CD4-positive, CD25-positive, alpha-beta regulatory T cell (primary cell): ENCODE data around the gene DLG1. TPM values are rescaled to one million over a fixed set of nuclear protein-coding genes. Genes with fewer than 3 reads are reported as not detected.

Experiments
- ATAC-seq, 2 donors: fragments of 150-1000 bp; cut with Tn5 transposase; one replicate each; pipeline ENCODE4 v1.10.0; 2021; ENCODE audit warnings: low read depth in 2 of 2, moderate number of reproducible peaks in 2 of 2, moderate library complexity in 1 of 2
- DNase-seq, 3 donors: peaks; one replicate each; pipeline versions ENCODE4 v3.0.0 to v3.0.0-alpha.2; 2012 to 2022; ENCODE audit warnings: mixed read lengths in 1 of 3
- H3K27ac ChIP-seq: one replicate; pipeline ENCODE4 v1.7.0; 2013; ENCODE audit warnings: mild to moderate bottlenecking, low read length; ENCODE audit not compliant: insufficient read depth, poor library complexity, severe bottlenecking
- H3K27me3 ChIP-seq: one replicate; pipeline ENCODE4 v1.7.0; 2013; ENCODE audit warnings: low read length; ENCODE audit not compliant: control insufficient read depth, insufficient read depth
- H3K36me3 ChIP-seq: one replicate; pipeline ENCODE4 v1.7.0; 2013; ENCODE audit warnings: mild to moderate bottlenecking, low read length, moderate library complexity; ENCODE audit not compliant: control insufficient read depth, insufficient read depth
- H3K4me1 ChIP-seq: 2 replicates; pipeline ENCODE4 v1.7.0; 2013; ENCODE audit warnings: mild to moderate bottlenecking, low read length; ENCODE audit not compliant: insufficient read depth, control insufficient read depth, poor library complexity, severe bottlenecking
- H3K4me3 ChIP-seq: one replicate; pipeline ENCODE4 v1.7.0; 2013; ENCODE audit warnings: low read depth, mild to moderate bottlenecking, low read length, moderate library complexity
- H3K9me3 ChIP-seq, 2 experiments: 1 replicate in 1 of 2; 2 replicates in 1 of 2; pipeline ENCODE4 v1.7.0; 2013; ENCODE audit warnings: low read length in 2 of 2, mild to moderate bottlenecking in 1 of 2, moderate library complexity in 1 of 2; ENCODE audit not compliant: control insufficient read depth in 2 of 2
- H3K27ac Mint-ChIP-seq, 3 donors: one replicate each; pipeline ENCODE4 v1.8.0; 2020 to 2022; ENCODE audit warnings: mild to moderate bottlenecking in 3 of 3, mixed read lengths in 3 of 3, moderate library complexity in 2 of 3
- H3K27me3 Mint-ChIP-seq: one replicate; pipeline ENCODE4 v1.8.0; 2022; ENCODE audit warnings: mild to moderate bottlenecking, mixed read lengths
- H3K36me3 Mint-ChIP-seq: one replicate; pipeline ENCODE4 v1.8.0; 2020; ENCODE audit warnings: mixed read lengths
- H3K4me1 Mint-ChIP-seq, 4 donors: one replicate each; pipeline ENCODE4 v1.8.0; 2020 to 2022; ENCODE audit warnings: mixed read lengths in 4 of 4, mild to moderate bottlenecking in 1 of 4
- H3K4me3 Mint-ChIP-seq, 4 donors: one replicate each; pipeline ENCODE4 v1.8.0; 2020 to 2022; ENCODE audit warnings: mild to moderate bottlenecking in 4 of 4, mixed read lengths in 4 of 4, moderate library complexity in 3 of 4
- H3K9me3 Mint-ChIP-seq, 7 donors: one replicate each; pipeline ENCODE4 v1.8.0; 2020 to 2022; ENCODE audit warnings: mixed read lengths in 7 of 7, mild to moderate bottlenecking in 3 of 7, moderate library complexity in 2 of 7
- polyA plus RNA-seq, 4 donors: library from polyadenylated mRNA; unstranded; fragments of 300-500 nt; fragmentation: Illumina TruSeq; gene quantifications; one replicate each; pipeline ENCODE4 v1.2.3, GENCODE V29; 2021
- total RNA-seq: library from RNA; stranded (reverse); gene quantifications from one replicate; pipeline ENCODE4 v1.2.3, GENCODE V29; 2022

Gene DLG1
- total and polyA plus RNA-seq, 5 donors from 2014 or later, result 25.2 to 106 (median 30.5) TPM

- no peak for DNase-seq
- Mint-ChIP-seq H3K9me3 (no peaks in the 10 kb centered on the region), H3K36me3 (peaks cover 3% of the 10 kb centered on the region), H3K27me3 (no peaks in the 10 kb centered on the region), H3K4me3 (no peak overlapping the region), H3K27ac (peak overlapping the region in 1 of 3 donors; percentile 3), H3K4me1 (peaks cover 32 to 58% (median 48%) of the 10 kb centered on the region in 4 donors)
- Histone ChIP-seq H3K9me3 (no peaks in the 10 kb centered on the region), H3K36me3 (peaks cover 7% of the 10 kb centered on the region), H3K4me3 (no peak overlapping the region), H3K4me1 (no peaks in the 10 kb centered on the region), H3K27me3 (no peaks in the 10 kb centered on the region), H3K27ac (no peak overlapping the region)
- ATAC-seq, result no peak
Observed at GRCh38 chr3:197266331-197266730, 32.1 kb downstream of the DLG1 start.

GRCh38 chr3:197262709-197263108 lies 35.7 kb downstream of the DLG1 start:
- Mint-ChIP-seq H3K27me3 (no peaks in the 10 kb centered on the region), H3K27ac (peak overlapping the region in 1 of 3 donors; percentile 22), H3K36me3 (peaks cover 3% of the 10 kb centered on the region), H3K4me1 (peaks cover 40 to 67% (median 50%) of the 10 kb centered on the region in 4 donors), H3K4me3 (no peak overlapping the region), H3K9me3 (no peaks in the 10 kb centered on the region)
- H3K27me3 ChIP-seq, result no peaks in the 10 kb centered on the region
- H3K9me3 ChIP-seq, result no peaks in the 10 kb centered on the region
- H3K36me3 ChIP-seq, result peaks cover 3% of the 10 kb centered on the region
- ATAC-seq (no peak), DNase-seq (no peak)
- peaks cover 5% of the 10 kb centered on the region for H3K4me1 ChIP-seq
- no peak overlapping the region for H3K4me3 ChIP-seq
- no peak overlapping the region for H3K27ac ChIP-seq

- ATAC-seq, result no peak
- Histone ChIP-seq H3K27ac (no peak overlapping the region), H3K4me3 (no peak overlapping the region), H3K36me3 (peaks cover 3% of the 10 kb centered on the region), H3K4me1 (peaks cover 5% of the 10 kb centered on the region), H3K27me3 (no peaks in the 10 kb centered on the region), H3K9me3 (no peaks in the 10 kb centered on the region)
- no peak for DNase-seq
- Mint-ChIP-seq H3K27ac (peak overlapping the region in 1 of 3 donors; percentile 38), H3K9me3 (no peaks in the 10 kb centered on the region), H3K27me3 (no peaks in the 10 kb centered on the region), H3K4me3 (peak overlapping the region in 1 of 4 donors; percentile 26), H3K4me1 (peaks cover 36 to 62% (median 50%) of the 10 kb centered on the region in 4 donors), H3K36me3 (peaks cover 3% of the 10 kb centered on the region)
Observed at GRCh38 chr3:197261164-197261509, 37.3 kb downstream of the DLG1 start.

GRCh38 chr3:197260491-197261163 lies 37.8 kb downstream of the DLG1 start:
- Histone ChIP-seq H3K4me1 (peaks cover 5% of the 10 kb centered on the region), H3K9me3 (no peaks in the 10 kb centered on the region), H3K36me3 (peaks cover 3% of the 10 kb centered on the region), H3K27ac (no peak overlapping the region), H3K4me3 (no peak overlapping the region), H3K27me3 (no peaks in the 10 kb centered on the region)
- H3K27me3 Mint-ChIP-seq, result no peaks in the 10 kb centered on the region
- H3K27ac Mint-ChIP-seq, result peak overlapping the region in 1 of 3 donors; percentile 38
- peak overlapping the region in 1 of 4 donors; percentile 26 for H3K4me3 Mint-ChIP-seq
- no peaks in the 10 kb centered on the region for H3K9me3 Mint-ChIP-seq
- ATAC-seq, result no peak
- no peak for DNase-seq
- peaks cover 34 to 63% (median 47%) of the 10 kb centered on the region in 4 donors for H3K4me1 Mint-ChIP-seq
- H3K36me3 Mint-ChIP-seq, result peaks cover 6% of the 10 kb centered on the region

- Histone ChIP-seq H3K4me3 (no peak overlapping the region), H3K4me1 (peaks cover 7% of the 10 kb centered on the region), H3K27ac (no peak overlapping the region), H3K36me3 (peaks cover 3% of the 10 kb centered on the region), H3K9me3 (no peaks in the 10 kb centered on the region), H3K27me3 (no peaks in the 10 kb centered on the region)
- ATAC-seq (no peak), DNase-seq (no peak)
- Mint-ChIP-seq H3K4me1 (peaks cover 38 to 66% (median 48%) of the 10 kb centered on the region in 4 donors), H3K9me3 (no peaks in the 10 kb centered on the region), H3K27ac (no peak overlapping the region), H3K27me3 (no peaks in the 10 kb centered on the region), H3K4me3 (no peak overlapping the region), H3K36me3 (peaks cover 5% of the 10 kb centered on the region)
Observed at GRCh38 chr3:197259096-197259495, 39.3 kb downstream of the DLG1 start.

- no peaks in the 10 kb centered on the region for H3K9me3 ChIP-seq
- H3K27me3 ChIP-seq, result no peaks in the 10 kb centered on the region
- H3K4me3 ChIP-seq, result no peak overlapping the region
- Mint-ChIP-seq H3K4me1 (peaks cover 46 to 73% (median 57%) of the 10 kb centered on the region in 4 donors), H3K27ac (no peak overlapping the region), H3K36me3 (peaks cover 5% of the 10 kb centered on the region), H3K9me3 (no peaks in the 10 kb centered on the region), H3K4me3 (no peak overlapping the region), H3K27me3 (no peaks in the 10 kb centered on the region)
- ATAC-seq (no peak), DNase-seq (no peak)
- peaks cover 12% of the 10 kb centered on the region for H3K4me1 ChIP-seq
- no peak overlapping the region for H3K27ac ChIP-seq
- peaks cover 1% of the 10 kb centered on the region for H3K36me3 ChIP-seq
Observed at GRCh38 chr3:197258168-197258755, 40.1 kb downstream of the DLG1 start.

- peaks cover 52 to 75% (median 62%) of the 10 kb centered on the region in 4 donors for H3K4me1 Mint-ChIP-seq
- ATAC-seq, result no peak
- DNase-seq, result no peak
- H3K27me3 Mint-ChIP-seq, result no peaks in the 10 kb centered on the region
- peaks cover 12% of the 10 kb centered on the region for H3K4me1 ChIP-seq
- H3K4me3 Mint-ChIP-seq, result no peak overlapping the region
- H3K27ac ChIP-seq, result no peak overlapping the region
- H3K27ac Mint-ChIP-seq, result no peak overlapping the region
- no peaks in the 10 kb centered on the region for H3K9me3 Mint-ChIP-seq
- H3K36me3 Mint-ChIP-seq, result peaks cover 5% of the 10 kb centered on the region
- H3K36me3 ChIP-seq, result no peaks in the 10 kb centered on the region
- H3K9me3 ChIP-seq, result no peaks in the 10 kb centered on the region
- H3K27me3 ChIP-seq, result no peaks in the 10 kb centered on the region
- no peak overlapping the region for H3K4me3 ChIP-seq
Observed at GRCh38 chr3:197257711-197258110, 40.7 kb downstream of the DLG1 start.
